HS-27A (cell line): Measurements from ENCODE around the gene IRS2.

Experiments
- DNase-seq: peaks from one replicate; pipeline ENCODE4 v3.0.0-alpha.2; 2012; ENCODE audit warnings: low read depth, missing footprints

IRS2 gene

GRCh38 chr13:109779876-109780510, 6.4 kb downstream of the IRS2 start:
- DNase-seq, result no peak

DNA sequence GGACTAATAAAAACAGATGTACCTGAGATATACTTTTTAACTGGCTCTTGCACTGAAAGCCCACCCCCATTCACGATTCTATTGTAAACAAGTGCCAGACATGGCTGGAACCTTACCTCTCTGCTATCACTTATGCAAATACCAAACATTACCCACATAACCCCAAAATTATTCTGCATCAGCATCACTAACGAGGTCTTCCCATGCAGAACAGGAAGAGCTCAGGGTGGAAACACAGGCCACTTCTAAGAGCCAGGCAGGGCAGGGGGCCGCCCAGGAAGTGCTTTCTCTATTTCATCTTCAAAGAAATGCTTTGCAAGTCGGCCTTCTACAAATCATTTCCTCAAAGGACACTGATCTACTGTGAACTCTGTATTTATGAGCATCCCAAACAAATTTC, 7.3 kb downstream of the IRS2 start:
- DNase-seq, result no peak

GRCh38 chr13:109778102-109778542, 8.3 kb downstream of the IRS2 start:
- no peak for DNase-seq

- no peak for DNase-seq
Observed at GRCh38 chr13:109776575-109776974, 9.8 kb downstream of the IRS2 start.

DNA sequence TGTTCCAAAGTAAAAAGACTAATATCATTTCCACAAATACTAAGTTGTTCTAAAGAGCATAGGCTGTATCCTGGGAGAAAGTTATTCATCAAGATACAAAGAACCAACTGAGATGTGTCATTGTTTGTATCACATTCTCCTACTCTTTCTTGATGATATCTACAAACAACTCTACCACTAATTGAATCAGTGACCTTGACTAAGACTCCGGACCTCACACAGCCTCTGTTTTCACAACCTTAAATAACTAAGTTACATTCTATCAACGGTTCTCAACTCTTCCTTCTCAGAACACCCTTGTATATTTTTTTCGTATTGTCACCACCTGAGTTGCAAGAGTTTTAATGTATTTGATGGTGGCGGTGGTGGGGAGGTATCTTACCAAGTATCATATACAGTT, 12.6 kb downstream of the IRS2 start:
- no peak for DNase-seq

- no peak for DNase-seq
Observed at GRCh38 chr13:109773276-109773675, 13.1 kb downstream of the IRS2 start.

GRCh38 chr13:109771926-109772325, 14.5 kb downstream of the IRS2 start:
- DNase-seq, result no peak

DNA sequence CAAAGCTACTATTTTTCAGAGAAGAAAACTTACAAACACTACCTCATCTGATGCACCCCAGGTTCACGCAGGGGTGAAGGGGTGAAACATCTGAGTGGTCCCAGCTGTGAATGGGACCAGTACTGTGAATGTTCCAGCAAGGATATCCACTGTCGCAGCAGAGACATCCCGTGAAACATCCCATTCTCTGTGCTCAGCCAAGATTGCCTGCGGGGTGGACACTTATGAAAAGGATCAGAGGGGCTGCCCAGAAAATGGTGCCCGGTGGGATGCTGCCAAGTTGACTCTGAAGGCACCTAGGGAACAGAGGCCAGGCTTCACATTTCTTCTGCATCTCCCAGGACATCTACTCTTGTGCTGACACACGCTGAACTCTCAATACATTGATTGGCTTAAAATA, 15.9 kb downstream of the IRS2 start:
- DNase-seq, result no peak

GRCh38 chr13:109769921-109770320, 16.5 kb downstream of the IRS2 start:
- DNase-seq, result no peak

DNA sequence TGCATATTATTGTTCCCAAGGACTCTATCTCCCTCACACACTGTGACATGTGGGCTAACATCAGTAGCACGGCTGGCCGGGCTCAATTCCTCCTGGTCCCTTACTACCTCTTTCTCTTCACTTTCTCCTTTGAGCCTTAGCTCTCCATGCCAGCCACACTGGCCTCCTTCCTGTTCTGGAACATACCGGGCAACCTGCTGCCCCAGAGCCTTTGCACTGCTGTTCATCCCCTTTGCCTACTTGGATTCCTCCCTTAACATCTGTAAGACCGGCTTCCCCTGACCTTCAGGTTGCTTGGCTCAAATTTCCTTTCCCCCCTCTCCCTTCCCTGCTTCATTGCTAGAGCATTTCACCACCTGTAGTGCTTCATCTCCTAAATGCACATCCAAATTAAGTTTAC, 17.1 kb downstream of the IRS2 start:
- DNase-seq, result no peak

- DNase-seq, result no peak
Observed at GRCh38 chr13:109768616-109769015, 17.8 kb downstream of the IRS2 start.

DNA sequence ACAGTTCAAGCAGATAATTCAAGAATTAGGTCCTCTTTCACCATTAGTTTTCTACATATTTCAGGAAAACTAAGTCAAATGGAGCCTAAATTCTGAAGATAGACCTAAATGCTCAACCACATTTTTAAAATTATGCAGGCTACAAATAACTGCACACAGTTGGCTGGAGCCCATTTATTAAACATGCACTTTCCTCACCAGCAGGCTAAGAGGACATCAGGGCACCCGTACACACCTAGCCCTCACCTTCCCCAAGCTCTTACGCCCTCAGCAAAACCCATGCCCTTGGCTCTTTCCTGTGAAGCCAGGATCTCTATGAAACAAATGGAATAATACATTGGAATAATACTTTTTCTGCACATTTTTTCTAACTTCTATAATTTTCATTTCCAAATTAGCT, 18.2 kb downstream of the IRS2 start:
- DNase-seq, result no peak

- no peak for DNase-seq
Observed at GRCh38 chr13:109767023-109767422, 19.4 kb downstream of the IRS2 start.

- DNase-seq, result no peak
Observed at GRCh38 chr13:109764470-109765291, 21.7 kb downstream of the IRS2 start.

DNA sequence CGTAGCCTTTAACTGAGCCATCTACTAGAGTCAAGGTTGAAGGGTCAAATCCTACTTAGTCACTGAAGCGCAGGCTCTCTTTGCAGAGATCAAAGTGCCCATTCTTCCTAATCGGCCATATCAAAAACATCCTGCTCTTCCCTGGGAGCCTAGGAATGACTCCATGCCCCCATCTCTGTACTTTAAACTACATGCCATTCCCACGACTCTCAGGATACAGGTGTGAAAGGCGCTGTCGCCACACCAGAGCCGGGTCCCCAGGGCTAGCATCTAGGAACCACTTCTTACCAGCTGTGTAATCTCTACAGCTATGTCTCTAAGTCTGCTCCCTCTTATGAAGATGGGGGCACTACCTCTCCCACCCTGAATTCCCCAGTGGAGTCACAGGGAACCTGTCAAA, 22.3 kb downstream of the IRS2 start:
- no peak for DNase-seq

DNA sequence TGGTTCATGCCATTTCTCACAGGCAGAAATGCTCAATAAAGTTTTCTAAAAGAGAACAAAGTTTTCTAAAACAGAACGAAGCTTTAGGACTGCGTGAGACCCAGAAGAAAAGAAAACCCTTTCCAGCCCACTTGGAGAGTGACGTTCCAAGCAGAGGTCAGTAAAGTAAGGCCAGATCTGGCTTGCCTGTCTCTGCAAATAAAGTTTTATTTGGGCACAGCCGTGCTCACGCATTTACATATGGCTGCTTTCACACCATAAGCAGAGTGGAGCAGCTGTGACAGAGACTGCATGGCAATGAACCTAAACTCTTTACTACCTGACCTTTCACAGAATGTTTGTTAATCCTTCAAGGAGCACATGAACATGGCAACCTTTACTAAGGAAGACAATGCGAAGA, 23.6 kb downstream of the IRS2 start:
- DNase-seq, result no peak

DNA sequence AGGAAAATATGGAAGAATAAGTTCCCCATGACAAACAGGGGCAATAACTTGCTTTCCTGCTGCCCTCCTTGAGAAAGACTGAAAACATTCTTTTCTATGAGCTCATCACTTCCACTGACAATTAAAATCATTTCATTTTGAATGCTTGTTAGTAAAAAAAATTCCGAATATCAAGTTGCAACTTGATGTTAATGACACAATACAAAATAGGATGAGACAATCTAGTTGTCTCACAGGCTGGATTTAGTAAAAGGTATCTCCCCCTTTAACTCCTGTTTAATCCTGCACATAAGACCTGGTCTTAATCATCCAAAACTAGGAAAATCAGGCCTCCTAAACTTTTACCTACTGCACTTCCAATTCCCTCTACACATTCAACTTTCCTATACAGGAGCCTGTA, 24.7 kb downstream of the IRS2 start:
- DNase-seq, result no peak

DNA sequence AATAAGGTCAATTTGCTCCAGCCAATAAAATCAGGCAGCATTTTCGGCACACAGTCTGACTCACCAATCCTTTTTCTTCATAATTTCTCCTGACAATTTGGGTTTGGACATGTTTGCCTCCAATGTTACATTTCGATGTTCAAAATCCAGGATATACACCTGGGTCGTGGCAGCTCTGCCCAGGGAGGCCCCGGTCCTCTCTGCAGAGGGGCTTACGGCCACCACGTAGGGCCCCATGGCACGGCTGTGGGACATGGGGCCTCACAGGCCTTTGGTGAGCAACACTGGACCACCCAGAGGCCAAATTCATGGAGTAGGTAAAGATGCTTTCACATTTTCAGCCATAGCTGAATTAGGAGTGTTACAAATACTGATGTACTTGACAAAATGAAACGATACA, 25.4 kb downstream of the IRS2 start:
- DNase-seq, result no peak

GRCh38 chr13:109760402-109760801, 26.0 kb downstream of the IRS2 start:
- no peak for DNase-seq

DNA sequence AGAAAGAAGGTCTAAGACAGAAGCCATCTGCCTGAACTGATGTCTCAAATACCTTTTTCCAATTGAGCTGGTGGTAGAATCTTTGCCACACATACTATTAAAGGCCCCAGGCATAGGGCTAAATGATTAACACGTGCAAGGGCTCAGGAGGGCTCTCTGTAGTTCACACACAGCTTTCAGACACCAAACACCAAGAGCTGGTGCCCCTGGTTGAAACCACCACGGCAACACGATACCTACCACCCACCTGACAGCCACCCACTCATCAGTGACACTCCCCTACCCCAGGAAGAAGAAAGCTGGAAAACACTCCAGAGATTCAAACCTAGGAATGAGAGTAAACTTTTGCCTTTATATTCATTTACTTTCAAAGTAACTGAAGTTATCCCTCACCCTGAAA, 26.8 kb downstream of the IRS2 start:
- DNase-seq, result no peak

- no peak for DNase-seq
Observed at GRCh38 chr13:109758937-109759480, 27.4 kb downstream of the IRS2 start.

- DNase-seq, result no peak
Observed at GRCh38 chr13:109756778-109757177, 29.6 kb downstream of the IRS2 start.

DNA sequence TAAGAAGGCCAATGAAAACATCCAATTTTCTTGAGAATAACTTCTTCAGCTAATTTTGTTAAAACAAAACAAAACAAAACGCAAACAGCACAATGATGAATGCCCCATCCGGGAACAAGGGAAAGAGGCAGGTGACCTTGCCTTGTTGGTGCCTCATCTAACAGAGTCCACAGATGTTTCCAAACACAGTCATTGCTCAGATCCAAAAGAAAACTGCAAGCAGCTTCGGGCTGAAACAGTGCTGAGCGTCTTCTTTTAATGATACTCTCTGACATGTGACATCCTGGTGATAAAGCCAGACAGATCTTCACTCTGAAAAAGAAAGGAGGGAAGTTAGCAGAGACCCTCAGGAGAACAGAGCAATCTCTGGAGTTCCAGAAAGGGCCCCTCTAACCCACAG, 30.4 kb downstream of the IRS2 start:
- DNase-seq, result no peak

GRCh38 chr13:109755551-109755950, 30.8 kb downstream of the IRS2 start:
- no peak for DNase-seq
